OCI-LY3 (cell line): ENCODE results near the gene DDO.
"Not testable (repeated sequence)": the region's sequence is repeated elsewhere in the genome, so short reads cannot be mapped to it uniquely, and the experiment has no call there.

Experiments
- EZH2phosphoT487 ChIP-seq: fragments of 200-600 bp; shearing (Covaris generic); IDR thresholded peaks from 2 replicates; pipeline ENCODE4 v1.6.1; 2018; ENCODE audit warnings: antibody characterized with exemption, mixed run types, low read depth
- TF ChIP-seq, protein P1 (sequence below): fragments of 200-600, 300-600 bp; sonication (generic); IDR thresholded peaks from 2 replicates; pipeline ENCODE4 v1.5.1; 2014; ENCODE audit warnings: antibody characterized with exemption, low read length, low read depth

- TF ChIP-seq, protein P1, sequence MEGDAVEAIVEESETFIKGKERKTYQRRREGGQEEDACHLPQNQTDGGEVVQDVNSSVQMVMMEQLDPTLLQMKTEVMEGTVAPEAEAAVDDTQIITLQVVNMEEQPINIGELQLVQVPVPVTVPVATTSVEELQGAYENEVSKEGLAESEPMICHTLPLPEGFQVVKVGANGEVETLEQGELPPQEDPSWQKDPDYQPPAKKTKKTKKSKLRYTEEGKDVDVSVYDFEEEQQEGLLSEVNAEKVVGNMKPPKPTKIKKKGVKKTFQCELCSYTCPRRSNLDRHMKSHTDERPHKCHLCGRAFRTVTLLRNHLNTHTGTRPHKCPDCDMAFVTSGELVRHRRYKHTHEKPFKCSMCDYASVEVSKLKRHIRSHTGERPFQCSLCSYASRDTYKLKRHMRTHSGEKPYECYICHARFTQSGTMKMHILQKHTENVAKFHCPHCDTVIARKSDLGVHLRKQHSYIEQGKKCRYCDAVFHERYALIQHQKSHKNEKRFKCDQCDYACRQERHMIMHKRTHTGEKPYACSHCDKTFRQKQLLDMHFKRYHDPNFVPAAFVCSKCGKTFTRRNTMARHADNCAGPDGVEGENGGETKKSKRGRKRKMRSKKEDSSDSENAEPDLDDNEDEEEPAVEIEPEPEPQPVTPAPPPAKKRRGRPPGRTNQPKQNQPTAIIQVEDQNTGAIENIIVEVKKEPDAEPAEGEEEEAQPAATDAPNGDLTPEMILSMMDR: peak; percentile 47
- TF ChIP-seq EZH2phosphoT487: not testable (repeated sequence)
Observed at GRCh38 chr6:110457567-110458175, 42.3 kb upstream of the DDO start.
